Measurements from ENCODE around the gene TRIM2.
"Not testable (repeated sequence)": the region's sequence is repeated elsewhere in the genome, so short reads cannot be mapped to it uniquely, and the experiment has no call there.

The TRIM2 gene

GRCh38 chr4:153204247-153204671 lies at the start of gene TRIM2:
TRIM2 (plus strand) TSS chr4:153204443; CDS start chr4:153204531, 88 bp downstream.
- DNase-seq, result no peak

DNA sequence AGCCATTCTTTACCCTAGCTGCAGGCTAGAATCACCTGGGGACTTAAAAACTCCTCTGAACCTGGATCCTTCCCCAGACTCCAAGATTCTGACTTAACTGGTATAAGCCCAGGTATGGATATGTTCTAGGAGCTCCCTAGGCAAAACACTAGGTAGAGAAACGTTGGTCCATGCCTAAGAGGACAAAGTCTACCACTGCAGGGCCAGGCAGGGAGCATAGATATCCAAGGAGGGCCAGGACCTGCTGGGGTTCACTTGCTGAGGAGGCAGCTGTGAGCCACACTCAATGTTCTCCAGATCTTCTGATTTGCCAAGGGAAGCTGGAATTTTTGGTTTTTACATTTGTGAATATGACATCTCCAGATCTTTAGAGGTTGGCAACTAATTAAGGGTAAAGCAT lies 48.6 kb upstream of the TRIM2 start:
- no peak for DNase-seq

DNA sequence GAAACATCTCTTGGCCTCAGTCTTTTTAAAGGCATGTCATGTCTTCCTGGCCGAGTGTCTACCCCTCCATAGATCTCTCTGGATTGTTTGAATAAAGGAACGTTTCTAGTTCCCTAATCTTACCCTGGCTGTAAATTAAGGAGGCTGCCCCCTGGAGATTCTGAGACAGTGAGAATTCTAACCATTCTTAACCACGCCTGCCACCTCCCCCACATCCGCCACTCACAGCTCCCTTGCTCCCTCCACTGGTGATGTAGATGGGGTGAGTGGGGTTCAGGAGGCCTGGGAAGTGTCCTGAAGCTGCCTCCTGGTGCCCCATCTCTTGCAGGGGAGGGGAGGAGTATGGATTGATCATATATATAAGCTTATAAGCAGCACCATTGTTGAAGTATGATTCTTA lies 48.0 kb upstream of the TRIM2 start:
- peak in 1 of 2 donors; percentile 75 for DNase-seq

DNA sequence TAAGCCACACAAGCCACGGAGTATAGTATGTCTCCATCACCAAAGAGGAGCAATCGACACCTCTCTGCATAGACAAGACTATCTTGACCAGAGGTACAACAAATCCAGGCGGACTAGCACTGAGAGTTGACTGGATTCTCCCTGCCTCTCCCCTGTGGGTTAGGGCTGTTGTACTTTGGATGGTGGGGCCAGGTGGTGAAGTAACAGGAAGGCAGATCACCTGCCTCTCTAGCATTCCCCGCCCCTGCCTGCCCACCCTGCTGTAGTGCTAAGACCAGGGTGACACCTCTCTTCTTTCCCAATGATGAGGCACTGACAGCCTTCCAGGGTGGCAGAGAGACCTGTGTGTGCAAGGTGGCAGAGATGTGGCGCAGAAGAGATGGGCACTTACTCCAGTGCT lies 47.5 kb upstream of the TRIM2 start:
- no peak for DNase-seq

- no peak for DNase-seq
These were observed 45.2 kb upstream of the TRIM2 start for GRCh38 chr4:153159016-153159415.

DNA sequence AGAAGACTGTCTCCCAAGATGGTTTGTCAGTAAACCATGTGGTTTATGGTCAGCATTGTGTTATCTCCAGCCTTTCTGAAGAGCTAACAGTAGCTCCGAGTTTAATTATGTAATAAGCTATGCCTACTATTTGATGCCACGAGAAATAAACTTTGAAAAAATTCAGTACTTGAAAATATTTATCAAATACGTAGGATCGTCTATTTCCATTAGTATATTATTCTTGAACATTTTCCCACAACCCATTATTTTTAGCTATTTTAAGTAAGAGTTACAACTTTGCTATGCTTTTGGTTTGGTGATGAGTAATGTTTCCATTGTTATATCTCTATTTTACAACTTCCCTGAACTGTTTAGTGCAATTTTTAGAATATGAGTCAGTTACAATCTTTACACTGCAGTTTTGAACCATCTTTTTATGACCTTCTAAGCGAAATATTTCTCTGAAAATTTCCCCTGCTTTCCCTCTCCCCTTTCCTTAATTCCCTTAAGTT lies 44.5 kb upstream of the TRIM2 start:
- DNase-seq, result no peak

DNA sequence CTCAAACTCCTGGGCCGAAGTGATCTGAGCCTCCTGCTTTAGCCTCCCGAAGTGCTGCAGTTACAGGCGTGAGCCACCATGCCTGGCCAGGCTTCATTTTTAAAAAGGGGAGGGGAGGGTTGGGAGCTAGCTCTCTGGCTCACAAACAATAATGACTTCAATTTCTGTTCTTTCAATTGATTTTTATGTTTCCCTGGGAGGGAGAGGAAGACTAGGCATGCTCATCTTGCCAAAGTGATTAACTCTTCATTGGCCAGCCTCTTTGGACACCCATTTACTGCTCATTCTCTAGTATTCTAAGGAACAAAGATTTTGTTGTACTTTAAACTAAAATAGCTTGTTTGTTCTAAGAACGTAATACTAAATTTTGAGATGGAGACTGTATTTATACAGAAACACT lies 43.4 kb upstream of the TRIM2 start:
- no peak for DNase-seq

- DNase-seq, result no peak
These were observed 42.8 kb upstream of the TRIM2 start for GRCh38 chr4:153161226-153161963.

DNA sequence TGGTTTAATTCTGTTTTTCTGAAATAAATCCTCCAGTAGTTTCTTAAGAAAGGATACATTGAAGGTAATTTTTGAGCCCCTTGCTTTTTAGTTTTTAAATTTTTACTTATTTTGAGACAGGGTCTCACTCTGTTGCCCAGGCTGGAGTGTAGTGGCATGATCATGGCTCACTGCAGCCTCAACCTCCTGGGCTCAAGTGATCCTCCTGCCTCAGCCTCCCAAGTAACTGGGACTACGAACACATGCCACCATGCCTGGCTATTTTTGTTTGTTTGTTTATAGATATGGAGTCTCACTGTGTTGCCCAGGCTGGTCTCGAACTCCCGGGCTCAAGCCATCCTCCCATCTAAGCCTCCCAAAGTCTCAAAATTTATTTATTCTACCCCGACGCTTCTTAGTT lies 39.0 kb upstream of the TRIM2 start:
- not testable (repeated sequence) for DNase-seq

GRCh38 chr4:153166716-153167501 lies 37.3 kb upstream of the TRIM2 start:
- DNase-seq, result no peak

DNA sequence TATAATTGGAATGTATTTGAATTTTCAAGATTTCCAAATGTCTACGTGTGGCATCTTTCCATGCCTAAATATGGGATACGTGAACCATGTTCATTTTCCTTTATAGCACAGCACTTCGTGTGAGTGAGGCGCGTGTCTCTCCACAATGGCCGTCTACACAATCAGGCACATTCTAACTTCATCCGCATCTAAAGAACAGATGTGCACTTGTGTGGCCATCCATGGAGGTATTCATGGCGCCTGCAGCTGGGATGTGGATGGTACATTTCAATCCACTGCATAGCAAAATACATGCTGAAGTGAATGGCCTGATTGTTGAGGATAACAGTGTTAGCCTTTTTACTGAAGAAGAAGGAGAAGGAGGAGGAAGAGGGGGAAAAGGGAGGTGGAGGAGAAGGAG lies 34.5 kb upstream of the TRIM2 start:
- DNase-seq, result no peak

DNA sequence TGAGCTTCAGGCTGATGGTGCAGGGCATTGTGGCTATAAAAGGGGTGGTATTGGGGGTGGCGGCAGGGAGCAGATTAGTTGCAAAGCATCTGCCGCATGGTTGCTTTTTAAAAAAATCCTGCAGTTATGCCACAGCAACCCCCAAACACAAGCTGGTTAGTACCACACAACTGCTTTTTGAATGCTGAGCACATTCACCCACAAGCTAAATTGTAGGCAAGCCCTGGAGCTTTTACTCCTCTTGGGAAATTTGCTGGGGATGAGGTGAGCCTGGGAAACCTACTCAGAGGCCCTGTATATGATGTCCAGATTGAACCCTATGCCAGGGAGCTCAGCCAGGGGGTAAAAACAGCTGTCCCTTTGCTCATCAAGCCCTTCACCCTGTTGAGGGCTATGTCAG lies 33.8 kb upstream of the TRIM2 start:
- DNase-seq, result no peak

DNA sequence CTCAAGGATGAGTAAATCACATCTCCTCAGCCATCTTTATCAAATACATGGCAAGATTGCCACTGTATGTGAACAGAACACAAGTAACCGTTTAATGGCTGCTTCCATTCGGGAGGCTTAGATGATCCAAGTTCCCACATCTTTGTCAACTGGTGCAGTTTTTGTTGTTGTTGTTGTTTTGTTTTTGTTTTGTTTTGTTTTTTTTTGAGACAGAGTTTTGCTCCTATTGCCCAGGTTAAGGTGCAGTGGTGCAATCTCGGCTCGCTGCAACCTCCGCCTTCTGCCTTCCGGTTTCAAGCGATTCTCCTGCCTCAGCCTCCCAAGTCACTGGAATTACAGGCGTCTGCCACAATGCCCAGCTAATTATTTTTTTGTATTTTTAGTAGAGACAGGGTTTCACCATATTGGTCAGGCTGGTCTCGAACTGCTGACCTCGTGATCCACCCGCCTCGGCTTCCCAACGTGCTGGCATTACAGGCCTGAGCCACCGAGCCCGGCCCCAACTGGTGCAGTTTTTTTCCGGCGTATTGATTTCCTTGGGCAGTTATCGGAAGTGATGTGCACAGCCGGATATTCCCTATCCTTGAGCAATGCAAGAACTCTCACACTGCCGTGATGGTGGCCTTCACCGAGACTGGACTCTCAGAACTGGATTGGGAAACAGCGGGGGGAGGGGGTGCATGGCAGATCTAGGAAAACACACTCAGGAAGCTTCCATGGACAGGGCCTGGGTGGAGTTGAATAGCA lies 29.2 kb upstream of the TRIM2 start:
- no peak for DNase-seq

GRCh38 chr4:153176938-153177337 lies 27.3 kb upstream of the TRIM2 start:
- no peak for DNase-seq

GRCh38 chr4:153177841-153178240 lies 26.4 kb upstream of the TRIM2 start:
- no peak for DNase-seq

- no peak for DNase-seq
These were observed 25.1 kb upstream of the TRIM2 start for GRCh38 chr4:153179100-153179499.

GRCh38 chr4:153181293-153181692 lies 22.9 kb upstream of the TRIM2 start:
- no peak for DNase-seq

DNA sequence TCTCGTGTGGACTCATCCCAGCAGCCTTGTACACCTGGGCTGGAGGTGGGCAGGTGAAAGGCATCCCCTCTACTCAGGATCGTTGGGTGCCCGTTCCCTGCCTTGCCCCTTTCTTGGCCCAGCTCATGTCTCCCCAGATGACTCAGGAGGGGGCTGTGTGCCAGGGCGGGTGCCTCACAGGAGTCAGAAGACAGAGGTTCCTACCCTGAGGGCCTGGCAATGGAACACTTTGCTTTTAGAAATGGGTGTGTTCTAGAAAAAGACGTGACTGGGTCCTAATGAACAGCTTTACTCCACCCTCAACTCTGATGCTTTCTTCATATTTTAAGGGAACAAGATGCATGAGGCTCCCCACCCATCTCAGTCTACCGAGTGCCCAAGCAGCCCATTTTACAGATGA lies 22.5 kb upstream of the TRIM2 start:
- no peak for DNase-seq

DNA sequence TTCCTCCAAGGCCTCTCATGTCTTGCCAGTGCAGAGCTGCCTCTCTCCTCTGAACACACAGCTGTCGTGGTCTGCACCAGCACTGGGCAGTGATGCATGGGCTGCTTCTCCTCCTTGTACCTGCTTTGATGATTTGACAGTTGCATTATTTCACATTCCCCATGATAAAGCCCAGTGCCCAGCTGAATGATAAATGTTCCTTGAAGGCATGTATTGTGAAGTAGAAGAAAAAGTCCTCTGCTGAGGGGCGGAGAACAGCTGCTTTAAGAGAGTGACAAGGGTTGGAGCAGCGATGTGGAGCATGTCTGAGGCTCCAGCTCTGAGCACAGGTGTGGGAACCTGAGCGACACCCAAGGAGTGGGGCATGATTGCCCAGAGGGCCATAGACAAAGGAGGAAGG lies 21.1 kb upstream of the TRIM2 start:
- no peak for DNase-seq

- DNase-seq, result no peak
These were observed 18.9 kb upstream of the TRIM2 start for GRCh38 chr4:153185331-153185852.

- no peak for DNase-seq
These were observed 18.1 kb upstream of the TRIM2 start for GRCh38 chr4:153186046-153186728.

- no peak for DNase-seq
These were observed 15.0 kb upstream of the TRIM2 start for GRCh38 chr4:153189016-153189801.

Measured in bone marrow (tissue), 2 donors.